Stomach (tissue), 4 donors: ENCODE data around the gene SH2D3A.

Experiments used
- POLR2A ChIP-seq, 4 donors: fragments of 450-650 bp; IDR thresholded peaks; one replicate each; pipeline ENCODE4 v1.6.1; 2016; ENCODE audit warnings: antibody characterized with exemption in 4 of 4, control low read depth in 2 of 4, mild to moderate bottlenecking in 1 of 4, moderate library complexity in 1 of 4
- TF ChIP-seq, protein P1 (sequence below), 7 experiments: fragments of 450-650 bp in 4 of 7; fragments of 200-600 bp in 3 of 7; sonication (generic) in 3 of 7; IDR thresholded peaks; one replicate each; pipeline ENCODE4 v1.5.1; 2016 to 2019; ENCODE audit warnings: antibody characterized with exemption in 7 of 7, control low read depth in 2 of 7, mild to moderate bottlenecking in 1 of 7

DNA sequence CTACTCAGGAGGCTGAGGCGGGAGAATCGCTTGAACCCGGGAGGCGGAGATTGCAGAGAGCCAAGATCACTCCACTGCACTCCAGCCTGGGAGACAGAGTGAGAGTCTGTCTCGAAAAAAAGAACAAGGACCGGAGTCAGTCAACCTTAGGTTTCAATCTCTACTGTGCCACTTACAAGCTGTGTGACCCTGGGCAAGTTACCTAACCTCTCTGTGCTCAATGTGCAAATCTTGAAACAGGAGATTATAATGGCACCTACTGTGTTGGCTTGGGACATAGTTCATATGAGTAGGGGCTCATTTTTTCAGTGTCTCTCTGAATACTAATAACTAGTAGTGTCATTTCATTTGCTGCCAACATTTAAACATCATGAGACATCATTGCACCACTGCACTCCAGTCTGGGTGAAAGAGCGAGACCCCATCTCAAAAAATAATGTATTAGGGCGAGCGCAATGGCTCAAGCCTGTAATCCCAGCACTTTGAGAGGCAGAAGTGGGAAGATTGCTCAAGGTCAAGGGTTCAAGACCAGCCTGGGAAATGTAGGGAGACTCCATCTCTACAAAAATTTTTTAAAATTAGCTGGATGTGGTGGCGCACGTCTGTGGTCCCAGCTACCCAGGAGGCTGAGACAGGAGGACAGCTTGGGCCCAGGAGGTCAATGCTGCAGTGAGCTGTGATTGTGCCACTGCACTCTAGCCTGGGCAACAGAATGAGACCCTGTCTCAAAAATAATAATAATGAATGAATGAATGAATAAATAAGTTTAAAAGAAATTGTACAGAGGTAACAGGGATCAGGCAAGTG is 52.3 kb downstream of the SH2D3A start:
- TF ChIP-seq, protein P1, sequence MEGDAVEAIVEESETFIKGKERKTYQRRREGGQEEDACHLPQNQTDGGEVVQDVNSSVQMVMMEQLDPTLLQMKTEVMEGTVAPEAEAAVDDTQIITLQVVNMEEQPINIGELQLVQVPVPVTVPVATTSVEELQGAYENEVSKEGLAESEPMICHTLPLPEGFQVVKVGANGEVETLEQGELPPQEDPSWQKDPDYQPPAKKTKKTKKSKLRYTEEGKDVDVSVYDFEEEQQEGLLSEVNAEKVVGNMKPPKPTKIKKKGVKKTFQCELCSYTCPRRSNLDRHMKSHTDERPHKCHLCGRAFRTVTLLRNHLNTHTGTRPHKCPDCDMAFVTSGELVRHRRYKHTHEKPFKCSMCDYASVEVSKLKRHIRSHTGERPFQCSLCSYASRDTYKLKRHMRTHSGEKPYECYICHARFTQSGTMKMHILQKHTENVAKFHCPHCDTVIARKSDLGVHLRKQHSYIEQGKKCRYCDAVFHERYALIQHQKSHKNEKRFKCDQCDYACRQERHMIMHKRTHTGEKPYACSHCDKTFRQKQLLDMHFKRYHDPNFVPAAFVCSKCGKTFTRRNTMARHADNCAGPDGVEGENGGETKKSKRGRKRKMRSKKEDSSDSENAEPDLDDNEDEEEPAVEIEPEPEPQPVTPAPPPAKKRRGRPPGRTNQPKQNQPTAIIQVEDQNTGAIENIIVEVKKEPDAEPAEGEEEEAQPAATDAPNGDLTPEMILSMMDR (IDR thresholded peaks at IDR 0.05), result no peak
- TF ChIP-seq POLR2A (IDR thresholded peaks at IDR 0.05), result no peak
